ENCODE data around the gene NKTR.
"Not testable (repeated sequence)": the region's sequence is repeated elsewhere in the genome, so short reads cannot be mapped to it uniquely, and the experiment has no call there.

Gene NKTR

DNA sequence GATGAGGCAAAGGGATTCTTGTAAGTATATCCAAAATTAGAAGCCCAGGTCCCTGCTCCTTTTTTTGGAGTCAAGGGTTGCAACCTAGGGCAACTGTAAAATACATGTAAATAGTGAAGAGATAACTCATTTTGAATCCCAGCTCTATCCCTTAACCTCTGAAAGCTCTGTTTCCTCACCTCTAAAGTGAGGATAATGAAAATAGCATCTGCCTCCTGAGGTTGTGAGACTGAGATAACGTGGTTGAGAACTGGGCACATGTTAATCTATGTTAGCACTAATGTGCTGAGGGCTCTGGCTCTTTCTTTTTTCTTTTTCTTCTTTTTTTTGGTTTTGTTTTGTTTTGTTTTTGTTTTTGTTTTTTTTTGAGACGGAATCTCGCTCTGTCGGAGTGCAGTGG is 4.8 kb upstream of the NKTR start:
- no peak for DNase-seq (ENCODE audit: low read depth, low spot score)

DNA sequence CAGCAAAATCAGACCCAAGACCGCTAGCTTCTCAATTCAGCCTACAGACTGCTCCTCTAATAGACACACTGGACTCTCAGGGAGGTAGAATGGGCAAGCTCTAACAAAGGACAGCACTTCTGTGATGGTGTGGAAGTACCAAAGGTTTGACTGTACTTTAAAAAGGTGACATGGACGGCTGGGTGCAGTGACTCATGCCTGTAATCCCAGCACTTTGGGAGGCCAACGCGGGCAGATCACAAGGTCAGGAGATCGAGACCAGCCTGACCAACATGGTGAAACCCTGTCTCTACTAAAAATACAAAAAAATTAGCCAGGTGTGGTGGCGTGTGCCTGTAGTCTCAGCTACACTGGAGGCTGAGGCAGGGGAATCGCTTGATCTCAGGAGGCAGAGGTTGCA is 3.4 kb upstream of the NKTR start:
- not testable (repeated sequence) for DNase-seq (ENCODE audit: low read depth, low spot score)

DNA sequence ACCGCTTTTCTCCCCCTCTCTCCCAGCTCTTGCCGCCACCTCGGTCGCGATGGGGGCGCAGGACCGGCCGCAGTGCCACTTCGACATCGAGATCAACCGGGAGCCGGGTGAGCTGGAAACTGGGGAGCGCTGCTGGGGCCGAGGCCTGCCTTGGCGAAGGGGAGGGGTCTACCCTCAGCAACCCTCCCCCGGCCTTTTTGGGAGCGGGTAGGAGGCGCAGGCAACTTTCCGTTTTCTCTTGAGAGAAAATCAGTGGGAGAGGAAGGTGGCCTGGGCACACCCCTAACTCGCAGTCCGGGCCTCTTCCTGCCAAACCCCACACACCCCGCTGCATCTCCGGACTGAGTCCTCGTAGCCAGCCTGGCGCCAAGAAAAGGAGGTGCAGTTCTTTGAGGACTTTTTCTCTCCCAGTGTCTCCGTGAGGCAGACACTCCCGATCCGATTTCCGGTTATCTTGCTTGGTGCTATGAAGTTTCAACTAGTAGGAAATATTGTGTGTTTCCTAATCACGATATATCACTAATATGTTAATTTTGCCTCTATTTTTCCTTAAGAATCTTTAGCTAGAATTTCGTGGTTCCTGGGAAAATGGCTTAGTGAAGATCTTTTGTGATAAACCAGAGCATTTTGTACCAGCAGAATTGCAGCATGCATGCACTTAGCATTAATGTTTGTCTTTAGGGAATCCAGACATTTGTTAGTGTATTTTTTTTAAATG is 631 bp downstream of the NKTR start:
- DNase-seq (ENCODE audit: low read depth, low spot score) = no peak

DNA sequence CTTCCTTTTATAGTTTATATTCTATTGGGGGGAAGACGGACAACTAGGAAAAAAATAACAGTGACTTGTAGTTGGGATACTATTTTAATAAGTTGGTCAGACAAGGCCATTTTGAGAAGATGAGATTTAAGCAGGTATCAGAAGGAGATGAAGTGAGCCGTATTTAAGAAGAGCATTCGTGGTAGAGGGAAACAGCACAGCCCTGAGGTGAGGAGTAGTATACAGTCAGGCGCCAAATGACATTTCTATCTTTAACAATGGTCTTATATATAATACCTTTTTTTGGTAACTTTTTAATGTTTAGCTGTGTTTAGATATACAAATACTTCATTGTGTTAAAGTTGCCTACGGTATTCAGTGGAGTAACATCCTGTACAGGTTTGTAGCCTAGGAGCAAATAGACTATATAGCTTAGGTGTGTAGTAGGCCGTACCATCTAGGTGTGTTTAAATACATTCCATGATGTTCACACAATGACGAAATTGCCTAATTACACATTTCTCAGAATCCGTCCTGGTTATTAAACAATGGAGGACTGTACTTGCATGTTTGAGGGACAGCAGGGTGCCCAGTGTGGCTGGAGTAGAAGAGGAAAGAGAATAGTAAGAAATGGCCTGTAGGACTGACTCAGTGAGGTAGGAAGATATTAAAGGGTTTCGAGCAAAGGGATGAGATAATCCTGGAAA is 1.6 kb downstream of the NKTR start:
- DNase-seq (ENCODE audit: low read depth, low spot score) = no peak

DNA sequence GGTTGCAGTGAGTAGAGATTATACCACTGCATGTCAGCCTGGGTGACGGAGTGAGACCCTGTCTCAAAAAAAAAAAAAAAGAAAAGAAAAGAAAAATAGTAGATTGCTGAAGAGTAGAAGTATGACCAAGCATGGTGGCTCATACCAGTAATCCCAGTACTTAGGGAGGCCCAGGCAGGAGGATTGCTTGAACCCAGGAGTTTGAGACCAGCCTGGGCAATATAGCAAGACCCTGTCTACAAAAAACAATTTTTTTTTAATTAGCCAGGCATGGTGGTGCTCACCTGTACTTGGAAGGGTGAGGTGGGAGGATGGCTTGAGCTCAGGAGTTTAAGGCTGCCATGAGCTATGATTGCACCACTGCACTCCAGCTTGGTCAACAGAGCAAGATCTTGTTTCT is 2.5 kb downstream of the NKTR start:
- no peak for DNase-seq (ENCODE audit: low read depth, low spot score)

DNA sequence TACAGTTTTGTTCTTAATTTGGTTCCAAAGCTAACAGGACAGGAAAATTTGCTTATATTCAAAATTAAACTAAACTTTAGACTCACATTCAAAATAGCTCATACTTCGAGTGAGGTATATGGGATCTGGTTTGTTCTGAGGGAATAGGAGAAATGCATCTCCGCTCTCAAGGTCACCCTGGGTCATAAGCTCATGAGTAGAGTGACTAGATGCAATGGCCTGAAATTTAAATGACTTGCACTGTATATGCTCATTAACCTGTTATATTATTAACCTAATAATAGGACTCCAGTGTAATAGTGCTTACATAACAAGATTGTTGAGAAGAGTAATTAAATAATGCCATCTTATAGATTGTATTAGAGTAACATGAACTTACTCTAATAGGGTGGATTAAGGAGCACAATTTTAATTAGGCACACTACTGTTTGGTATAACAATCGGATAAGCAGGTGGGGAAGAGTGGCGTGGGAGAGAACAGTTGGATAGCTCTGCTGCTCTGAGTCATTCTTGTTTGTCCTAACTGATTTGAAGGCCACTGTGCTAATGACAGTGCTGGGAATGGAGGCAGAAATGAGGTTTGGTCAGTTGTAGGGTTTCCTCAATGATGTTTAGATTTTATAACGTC is 5.2 kb downstream of the NKTR start:
- no peak for DNase-seq (ENCODE audit: low read depth, low spot score)

DNA sequence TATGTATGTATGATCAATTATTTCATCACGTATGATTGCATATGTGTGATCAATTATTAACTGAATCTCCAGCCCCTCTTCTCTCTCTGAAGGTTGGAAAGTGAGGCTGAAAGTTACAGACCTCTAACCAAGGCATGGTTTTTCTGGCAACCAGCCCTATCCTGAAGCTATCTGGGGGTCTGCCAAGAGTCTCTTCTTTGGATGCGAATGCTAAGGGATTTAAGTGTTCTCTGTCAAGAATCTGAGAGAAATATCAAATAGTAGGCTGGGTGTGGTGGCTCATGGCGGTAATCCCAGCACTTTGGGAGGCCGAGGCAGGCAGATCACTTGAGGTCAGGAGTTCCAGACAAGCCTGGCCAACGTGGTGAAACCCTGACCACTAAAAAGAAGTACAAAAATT is 8.1 kb downstream of the NKTR start:
- no peak for DNase-seq (ENCODE audit: low read depth, low spot score)

DNA sequence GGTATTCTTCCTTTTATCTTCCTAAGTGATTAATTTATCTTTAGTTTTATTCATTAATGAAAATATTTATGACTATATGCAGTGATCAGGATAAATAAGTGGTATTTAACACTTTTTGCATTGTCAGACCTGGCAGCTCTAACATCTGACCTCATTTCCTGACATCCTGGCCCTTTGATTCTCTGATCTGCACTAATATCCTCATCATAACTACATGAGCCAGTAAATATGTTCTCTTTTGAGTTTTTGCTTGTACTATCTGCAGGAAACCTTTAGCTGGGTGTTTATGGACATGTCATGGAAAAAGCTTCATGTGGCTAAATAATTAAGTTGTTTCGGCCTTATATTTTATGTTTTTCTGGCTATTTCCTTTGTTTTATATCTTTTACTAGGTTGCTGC is 10.5 kb downstream of the NKTR start:
- DNase-seq (ENCODE audit: low read depth, low spot score) = no peak

DNA sequence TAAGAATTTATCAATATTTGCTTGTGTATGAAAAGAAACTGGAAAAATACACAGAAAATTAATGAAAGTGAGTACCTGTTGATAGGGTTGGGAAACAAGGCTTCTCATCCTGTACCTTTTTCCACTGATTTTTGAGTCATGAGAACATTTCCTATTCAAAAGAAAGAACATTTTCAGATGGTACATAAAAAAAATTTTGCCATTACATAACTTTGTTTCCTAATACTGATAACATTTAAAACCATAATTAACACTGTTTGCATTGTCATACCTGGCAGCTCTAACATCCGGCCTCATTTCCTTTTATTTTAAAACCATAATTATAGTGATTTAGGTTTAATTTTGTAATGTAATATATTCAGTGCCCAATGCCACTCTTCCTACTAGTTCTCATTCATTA is 11.7 kb downstream of the NKTR start:
- DNase-seq (ENCODE audit: low read depth, low spot score) = no peak

DNA sequence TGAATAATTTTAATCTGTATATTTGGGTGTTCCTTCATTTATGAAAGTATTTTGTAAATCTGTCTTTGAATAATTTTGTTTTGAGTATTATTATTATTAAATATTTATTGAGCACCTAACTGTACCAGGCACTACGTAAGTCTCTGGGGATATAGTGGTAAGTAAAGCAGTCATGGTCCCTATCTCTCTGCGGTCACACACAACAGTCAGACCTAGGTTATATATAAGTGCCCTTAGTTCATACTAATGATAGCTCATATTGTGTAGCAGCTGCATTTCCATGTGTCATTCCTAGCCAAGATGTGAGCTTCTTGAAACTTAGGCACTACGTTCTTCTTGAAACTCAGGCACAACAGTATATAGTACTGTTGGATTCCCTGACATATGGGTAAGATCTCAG is 12.4 kb downstream of the NKTR start:
- no peak for DNase-seq (ENCODE audit: low read depth, low spot score)

DNA sequence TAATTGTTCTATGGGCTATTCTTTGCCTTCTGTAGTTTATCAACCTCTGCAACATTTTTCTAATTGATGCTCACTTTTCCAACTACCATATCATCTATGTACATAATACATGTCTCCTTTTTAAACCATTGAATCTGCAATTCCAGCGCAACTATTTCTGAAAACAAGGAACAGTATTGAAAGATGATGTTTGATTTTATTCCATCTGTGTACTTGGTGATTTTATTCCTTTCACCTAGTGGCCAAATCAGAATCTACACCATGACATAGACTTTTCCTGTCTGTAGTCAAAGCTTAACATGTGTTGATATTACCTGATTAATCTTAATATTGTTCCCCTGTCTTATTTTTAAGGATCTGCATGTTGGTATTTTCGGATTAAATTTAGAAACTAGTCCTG is 13.0 kb downstream of the NKTR start:
- DNase-seq (ENCODE audit: low read depth, low spot score) = no peak

DNA sequence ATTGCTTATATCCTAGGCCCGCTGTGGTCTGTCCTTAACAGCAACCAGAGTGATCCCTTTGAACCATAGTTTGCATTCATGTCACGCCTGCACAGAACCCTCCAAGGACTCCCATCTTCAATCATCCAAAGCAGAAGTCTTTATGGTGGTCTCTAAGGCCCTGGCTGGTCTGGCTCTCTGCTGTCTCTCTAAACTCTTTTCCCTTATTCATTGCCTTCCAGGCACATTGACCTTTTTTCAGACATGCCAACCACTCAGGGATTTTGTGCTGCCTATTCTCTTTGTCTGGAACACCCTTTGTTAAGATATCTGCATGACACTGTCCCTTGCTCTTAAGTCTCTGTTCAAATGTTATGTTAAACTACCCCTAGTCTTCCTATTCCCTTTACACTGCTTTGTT is 31.1 kb downstream of the NKTR start:
- no peak for DNase-seq (ENCODE audit: low read depth, low spot score)

DNA sequence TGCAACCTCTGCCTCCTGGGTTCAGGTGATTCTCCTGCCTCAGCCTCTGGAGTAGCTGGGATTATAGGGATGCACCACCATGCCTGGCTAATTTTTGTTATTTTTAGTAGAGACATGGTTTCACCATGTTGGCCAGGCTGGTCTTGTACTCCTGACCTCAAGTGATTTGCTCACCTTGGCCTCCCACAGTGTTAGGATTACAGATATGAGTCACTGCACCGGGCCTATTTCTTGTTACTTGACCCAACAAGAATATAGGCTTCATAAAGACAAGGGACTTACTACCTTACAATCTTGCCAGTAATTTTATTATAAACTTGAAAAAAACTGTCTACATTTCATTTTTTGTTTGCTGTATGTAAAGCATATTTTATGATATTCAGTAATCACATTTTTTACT is 31.7 kb downstream of the NKTR start:
- DNase-seq (ENCODE audit: low read depth, low spot score) = no peak

DNA sequence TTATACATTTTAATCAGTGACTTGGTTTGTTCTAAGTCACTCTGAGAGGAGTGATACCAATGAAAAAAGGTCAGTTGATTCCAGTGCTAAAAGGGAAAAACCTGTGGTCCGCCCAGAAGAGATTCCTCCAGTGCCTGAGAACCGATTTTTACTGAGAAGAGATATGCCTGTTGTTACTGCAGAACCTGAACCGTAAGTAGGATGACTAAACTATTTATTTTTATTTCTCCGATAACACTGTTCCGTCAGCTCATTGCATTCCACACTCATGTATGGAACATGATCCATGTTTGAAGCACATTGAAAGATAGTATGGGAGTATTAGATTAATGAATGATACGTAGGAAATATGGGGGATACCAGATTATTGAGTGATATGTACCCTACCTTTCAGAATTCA is 33.1 kb downstream of the NKTR start:
- no peak for DNase-seq (ENCODE audit: low read depth, low spot score)

DNA sequence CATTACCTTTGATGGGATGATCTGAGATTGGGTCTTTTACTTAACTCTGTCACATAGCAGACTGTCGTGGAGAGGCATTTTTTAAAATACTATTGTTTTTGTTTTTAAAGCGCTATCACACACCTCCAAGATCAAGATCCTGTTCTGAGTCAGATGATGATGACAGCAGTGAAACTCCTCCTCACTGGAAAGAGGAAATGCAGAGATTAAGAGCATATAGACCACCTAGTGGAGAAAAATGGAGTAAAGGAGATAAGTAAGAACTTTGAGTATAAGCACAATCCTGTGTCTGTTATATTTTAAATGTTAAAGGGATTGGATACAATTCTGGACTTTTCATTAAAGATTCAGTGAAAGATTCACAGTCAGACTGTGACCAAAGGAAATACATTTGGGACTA is 34.6 kb downstream of the NKTR start:
- no peak for DNase-seq (ENCODE audit: low read depth, low spot score)

DNA sequence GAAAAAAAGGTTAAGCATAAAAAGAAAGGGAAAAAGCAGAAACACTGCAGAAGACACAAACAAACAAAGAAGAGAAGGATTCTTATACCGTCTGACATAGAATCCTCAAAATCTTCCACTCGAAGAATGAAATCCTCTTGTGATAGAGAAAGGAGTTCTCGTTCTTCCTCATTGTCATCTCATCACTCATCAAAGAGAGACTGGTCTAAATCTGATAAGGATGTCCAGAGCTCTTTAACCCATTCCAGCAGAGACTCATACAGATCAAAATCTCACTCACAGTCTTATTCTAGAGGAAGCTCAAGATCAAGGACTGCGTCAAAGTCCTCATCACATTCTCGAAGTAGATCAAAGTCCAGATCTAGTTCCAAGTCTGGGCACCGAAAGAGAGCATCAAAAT is 36.5 kb downstream of the NKTR start:
- no peak for DNase-seq (ENCODE audit: low read depth, low spot score)

DNA sequence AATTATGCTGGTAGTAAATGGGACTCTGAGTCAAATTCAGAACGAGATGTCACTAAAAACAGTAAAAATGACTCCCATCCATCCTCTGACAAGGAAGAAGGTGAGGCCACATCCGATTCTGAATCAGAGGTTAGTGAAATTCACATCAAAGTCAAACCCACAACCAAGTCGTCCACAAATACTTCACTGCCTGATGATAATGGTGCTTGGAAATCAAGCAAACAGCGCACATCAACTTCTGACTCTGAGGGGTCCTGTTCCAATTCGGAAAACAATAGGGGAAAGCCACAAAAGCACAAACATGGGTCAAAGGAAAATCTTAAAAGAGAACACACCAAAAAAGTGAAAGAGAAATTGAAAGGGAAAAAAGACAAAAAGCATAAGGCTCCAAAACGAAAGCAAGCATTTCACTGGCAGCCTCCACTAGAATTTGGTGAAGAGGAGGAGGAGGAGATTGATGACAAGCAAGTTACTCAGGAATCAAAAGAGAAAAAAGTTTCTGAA is 37.9 kb downstream of the NKTR start:
- no peak for DNase-seq (ENCODE audit: low read depth, low spot score)

DNA sequence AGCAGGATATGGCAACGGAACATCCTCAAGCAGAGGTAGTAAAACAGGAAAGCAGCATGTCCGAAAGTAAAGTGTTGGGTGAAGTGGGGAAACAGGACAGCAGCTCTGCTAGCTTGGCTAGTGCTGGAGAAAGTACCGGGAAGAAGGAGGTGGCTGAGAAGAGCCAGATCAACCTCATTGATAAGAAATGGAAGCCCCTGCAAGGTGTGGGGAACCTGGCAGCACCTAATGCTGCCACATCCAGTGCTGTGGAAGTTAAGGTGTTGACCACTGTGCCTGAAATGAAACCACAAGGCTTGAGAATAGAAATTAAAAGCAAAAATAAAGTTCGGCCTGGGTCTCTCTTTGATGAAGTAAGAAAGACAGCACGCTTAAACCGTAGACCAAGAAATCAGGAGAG is 38.7 kb downstream of the NKTR start:
- no peak for DNase-seq (ENCODE audit: low read depth, low spot score)

DNA sequence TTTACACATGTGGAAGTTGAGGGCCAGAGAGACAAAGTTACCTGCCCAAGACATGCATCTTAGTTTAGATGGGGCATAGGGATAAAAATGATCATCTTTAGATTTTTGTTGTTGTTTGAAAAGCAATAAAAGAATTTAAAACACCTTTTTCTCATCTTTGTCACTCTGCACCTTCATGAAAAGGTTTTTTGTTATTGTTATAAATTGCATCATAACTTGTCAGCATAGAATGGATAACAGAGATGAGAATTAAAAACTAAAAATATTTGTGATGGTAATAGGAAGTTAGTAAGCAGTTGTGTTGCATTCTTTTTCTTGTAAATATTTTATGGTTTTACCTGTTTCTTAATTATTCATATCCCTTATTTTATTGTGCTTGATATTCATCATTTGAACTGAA is 39.6 kb downstream of the NKTR start:
- no peak for DNase-seq (ENCODE audit: low read depth, low spot score)

DNA sequence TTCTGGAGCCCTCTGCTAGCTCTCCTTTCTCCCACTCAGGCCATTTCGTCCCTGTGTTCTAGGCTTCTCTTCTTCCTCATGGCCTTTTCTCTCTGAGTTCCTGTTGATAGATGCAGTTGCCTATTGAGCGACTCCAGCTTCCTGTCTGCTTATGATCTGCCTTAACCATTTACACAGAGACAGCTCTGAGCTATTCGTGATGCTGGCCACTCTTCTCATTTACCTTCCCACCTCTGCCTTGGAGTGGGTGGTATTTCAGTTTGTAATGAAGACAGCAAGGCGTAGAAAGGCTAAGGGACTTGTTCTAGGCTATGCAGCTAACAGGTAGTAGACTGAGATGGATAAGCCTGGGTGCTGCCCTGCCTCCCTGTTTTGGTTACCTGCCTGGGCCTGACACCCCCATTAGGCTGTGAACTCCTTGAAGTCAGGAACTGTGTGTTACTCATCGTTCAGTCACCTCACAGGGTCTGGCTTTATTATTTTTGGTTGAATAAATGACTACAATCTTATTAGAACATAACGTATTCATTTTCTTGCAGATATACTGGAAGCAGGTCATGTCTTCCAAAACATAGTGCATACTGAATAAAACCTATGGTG is 40.4 kb downstream of the NKTR start:
- no peak for DNase-seq (ENCODE audit: low read depth, low spot score)

DNA sequence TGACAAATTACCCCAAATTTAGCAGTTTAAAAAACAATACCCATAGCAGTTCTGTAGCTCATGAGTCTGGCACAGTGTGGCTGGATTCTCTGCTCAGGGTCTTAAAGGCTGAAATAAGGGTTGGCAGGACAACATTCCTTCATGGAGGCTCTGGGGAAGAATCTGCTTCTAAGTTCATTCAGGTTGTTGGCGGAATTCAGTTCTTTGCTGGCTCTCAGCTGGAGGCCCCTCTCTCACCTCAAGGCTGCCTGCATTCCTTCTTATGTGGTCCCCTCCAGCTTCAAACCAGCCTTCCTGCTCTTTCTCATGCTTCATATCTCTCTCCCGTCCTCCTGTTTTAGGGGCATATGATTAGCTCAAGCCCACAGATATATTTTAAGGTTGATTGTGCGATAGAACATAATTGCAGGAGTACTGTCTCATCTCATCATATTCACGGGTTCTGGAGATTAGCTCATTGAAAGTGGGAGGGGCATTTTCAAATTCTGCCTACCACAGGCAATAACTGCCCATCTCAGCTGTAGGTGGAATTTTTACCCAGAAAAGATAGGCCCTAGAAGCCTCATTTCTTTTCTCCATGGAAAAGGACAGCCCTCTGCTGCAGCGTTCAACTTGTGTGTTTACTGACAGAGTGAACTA is 47.5 kb downstream of the NKTR start:
- DNase-seq (ENCODE audit: low read depth, low spot score) = no peak

DNA sequence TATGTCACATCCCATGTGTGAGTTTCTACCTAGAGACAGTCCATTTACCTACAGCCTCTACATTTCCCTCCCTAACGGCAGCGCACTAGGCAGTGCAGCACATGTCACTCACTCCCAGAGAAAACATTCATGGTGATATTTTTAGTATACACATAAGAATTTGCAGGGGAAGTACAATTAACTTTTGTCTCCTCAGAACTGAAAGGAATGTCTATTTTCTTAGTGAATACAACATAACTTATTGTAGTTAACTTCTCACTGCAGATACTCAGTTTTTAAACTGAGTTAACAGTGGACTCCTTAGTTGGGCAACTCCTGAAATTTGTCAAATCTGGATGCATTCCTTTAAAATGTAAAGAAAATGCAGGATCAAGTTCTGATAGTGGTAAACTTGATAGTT is 48.5 kb downstream of the NKTR start:
- no peak for DNase-seq (ENCODE audit: low read depth, low spot score)
